HuH-7.5 (cell line): ENCODE data around the gene TAF9B.
"Not testable (repeated sequence)": the region's sequence is repeated elsewhere in the genome, so short reads cannot be mapped to it uniquely, and the experiment has no call there.

ENCODE experiments used
- DNase-seq: peaks from one replicate; pipeline ENCODE4 v3.0.0; 2011; ENCODE audit warnings: low spot score

The TAF9B gene

GRCh38 chrX:78116365-78116764, 23.1 kb downstream of the TAF9B start:
- DNase-seq: no peak

GRCh38 chrX:78111140-78111931, 28.1 kb downstream of the TAF9B start:
- no peak for DNase-seq

- DNase-seq: no peak
These were observed 30.0 kb downstream of the TAF9B start for GRCh38 chrX:78109458-78109857.

GRCh38 chrX:78106651-78106986, 32.8 kb downstream of the TAF9B start:
- no peak for DNase-seq

- no peak for DNase-seq
These were observed 33.4 kb downstream of the TAF9B start for GRCh38 chrX:78105944-78106650.

- DNase-seq: no peak
These were observed 34.8 kb downstream of the TAF9B start for GRCh38 chrX:78104447-78105176.

GRCh38 chrX:78103623-78104446, 35.6 kb downstream of the TAF9B start, which contains the start of gene PGK1:
TSS of gene PGK1 (plus strand) at chrX:78104248. CDS start at chrX:78104341, 93 bp downstream.
- DNase-seq: peak; percentile 52

GRCh38 chrX:78103001-78103622, 36.3 kb downstream of the TAF9B start:
- no peak for DNase-seq

- DNase-seq: no peak
These were observed 37.4 kb downstream of the TAF9B start for GRCh38 chrX:78102091-78102490.

GRCh38 chrX:78098108-78098507, 41.3 kb downstream of the TAF9B start:
- DNase-seq: no peak

- no peak for DNase-seq
These were observed 47.2 kb downstream of the TAF9B start for GRCh38 chrX:78092296-78092695.

- DNase-seq: not testable (repeated sequence)
These were observed 58.0 kb downstream of the TAF9B start for GRCh38 chrX:78081413-78081812.
